ENCODE data around the gene CTAG1A.
A peak's percentile ranks its signal among the peaks of the same experiment; 100 is the strongest.
"Not testable (repeated sequence)": the region's sequence is repeated elsewhere in the genome, so short reads cannot be mapped to it uniquely, and the experiment has no call there.

The CTAG1A gene

GRCh38 chrX:154573061-154573460 is 11.9 kb upstream of the CTAG1A start:
- DNase-seq, result not testable (repeated sequence)

- not testable (repeated sequence) for DNase-seq
Measured at GRCh38 chrX:154575076-154575475, 9.9 kb upstream of the CTAG1A start.

- not testable (repeated sequence) for DNase-seq
Measured at GRCh38 chrX:154582994-154583393, 1.9 kb upstream of the CTAG1A start.

- not testable (repeated sequence) for DNase-seq
Measured at GRCh38 chrX:154590415-154590814, 5.5 kb downstream of the CTAG1A start.

GRCh38 chrX:154592505-154592904 is 7.6 kb downstream of the CTAG1A start:
- DNase-seq, result no peak

- DNase-seq, result no peak
Measured at GRCh38 chrX:154593201-154593600, 8.3 kb downstream of the CTAG1A start.

- DNase-seq, result no peak
Measured at GRCh38 chrX:154594491-154594890, 9.6 kb downstream of the CTAG1A start.

- no peak for DNase-seq
Measured at GRCh38 chrX:154595559-154596249, 10.8 kb downstream of the CTAG1A start.

- DNase-seq, result peak; percentile 76
Measured at GRCh38 chrX:154596290-154596929, 11.5 kb downstream of the CTAG1A start.

- no peak for DNase-seq
Measured at GRCh38 chrX:154597221-154597620, 12.3 kb downstream of the CTAG1A start.

GRCh38 chrX:154598656-154599055 is 13.7 kb downstream of the CTAG1A start:
- no peak for DNase-seq

- DNase-seq, result no peak
Measured at GRCh38 chrX:154599531-154599930, 14.6 kb downstream of the CTAG1A start.

GRCh38 chrX:154600759-154601374 is 15.9 kb downstream of the CTAG1A start:
- peak; percentile 35 for DNase-seq

- no peak for DNase-seq
Measured at GRCh38 chrX:154602226-154602625, 17.3 kb downstream of the CTAG1A start.

GRCh38 chrX:154602766-154603437 is 18.0 kb downstream of the CTAG1A start:
- DNase-seq, result no peak

- DNase-seq, result peak; percentile 67
Measured at GRCh38 chrX:154603438-154604430, 18.8 kb downstream of the CTAG1A start.

- no peak for DNase-seq
Measured at GRCh38 chrX:154605566-154605965, 20.6 kb downstream of the CTAG1A start.

- no peak for DNase-seq
Measured at GRCh38 chrX:154607370-154607769, 22.4 kb downstream of the CTAG1A start.

- DNase-seq, result not testable (repeated sequence)
Measured at GRCh38 chrX:154607976-154608375, 23.0 kb downstream of the CTAG1A start.

GRCh38 chrX:154608823-154609222 is 23.9 kb downstream of the CTAG1A start:
- DNase-seq, result not testable (repeated sequence)

GRCh38 chrX:154611146-154611545 is 26.2 kb downstream of the CTAG1A start:
- DNase-seq, result not testable (repeated sequence)

GRCh38 chrX:154613586-154613985 is 28.7 kb downstream of the CTAG1A start:
- not testable (repeated sequence) for DNase-seq
